DND-41 (cell line): ENCODE data around the gene SRRM4.

Source experiments
- CTCF ChIP-seq: IDR thresholded peaks from 2 replicates; pipeline ENCODE4 v1.5.1; 2012; ENCODE audit warnings: borderline replicate concordance, low read length, moderate library complexity, mild to moderate bottlenecking; ENCODE audit not compliant: poor library complexity, severe bottlenecking; ENCODE audit errors: extremely low read depth
- EZH2 ChIP-seq: IDR thresholded peaks from 3 replicates; pipeline ENCODE4 v1.6.1; 2012; ENCODE audit warnings: borderline replicate concordance, low read depth, mild to moderate bottlenecking, moderate library complexity, low read length, inconsistent platforms; ENCODE audit not compliant: severe bottlenecking

- TF ChIP-seq EZH2 (no peak), CTCF (no peak)
Observed at GRCh38 chr12:118981285-118982211, at the start of gene SRRM4.
